GM18858 (cell line): ENCODE results near the gene LRP5.
"Not testable (repeated sequence)": the region's sequence is repeated elsewhere in the genome, so short reads cannot be mapped to it uniquely, and the experiment has no call there.

Experiments
- ATAC-seq: cut with Tn5 transposase; IDR thresholded peaks from one replicate; pipeline ENCODE4 v1.9.1; 2021; ENCODE audit not compliant: unreplicated experiment

The LRP5 gene

GRCh38 chr11:68460741-68461574 is 148.6 kb downstream of the LRP5 start, which contains the start of gene PPP6R3:
TSS of gene PPP6R3 (plus strand) at chr11:68460752. CDS start at chr11:68537665, 76,913 bp downstream.
- ATAC-seq, result peak; percentile 18

GRCh38 chr11:68461575-68461917 is 149.2 kb downstream of the LRP5 start:
- ATAC-seq, result no peak

- no peak for ATAC-seq
Measured at GRCh38 chr11:68463714-68464113, 151.3 kb downstream of the LRP5 start.

GRCh38 chr11:68467201-68467834 is 154.9 kb downstream of the LRP5 start:
- ATAC-seq, result no peak

DNA sequence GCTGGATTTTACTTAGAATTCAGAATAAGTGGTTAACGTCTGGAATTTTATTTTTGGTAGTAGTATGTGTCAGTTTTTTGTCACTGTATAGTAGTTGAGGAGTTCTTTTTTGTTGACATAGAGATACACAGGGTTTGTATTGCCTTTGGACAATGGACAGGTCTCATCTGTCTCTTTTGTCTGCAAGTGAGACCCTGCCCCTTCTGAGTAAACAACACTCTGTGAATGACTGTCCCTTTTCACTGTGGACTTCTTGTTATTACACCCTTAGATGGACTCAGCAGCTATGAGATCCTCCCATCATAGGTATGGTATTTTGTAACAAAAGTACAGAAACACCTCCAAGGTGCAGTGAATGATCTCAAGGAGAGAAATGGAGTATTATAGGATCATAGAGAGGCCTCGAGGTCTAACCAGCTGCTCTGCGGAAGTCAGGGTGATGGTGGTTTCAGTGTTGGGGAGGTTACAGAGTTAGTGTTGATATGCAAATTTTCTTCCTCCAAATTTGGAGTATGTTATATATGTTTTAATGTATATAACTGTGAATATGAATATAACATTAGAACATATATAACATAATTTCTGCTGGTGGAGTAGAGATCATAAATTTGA is 155.9 kb downstream of the LRP5 start:
- no peak for ATAC-seq

DNA sequence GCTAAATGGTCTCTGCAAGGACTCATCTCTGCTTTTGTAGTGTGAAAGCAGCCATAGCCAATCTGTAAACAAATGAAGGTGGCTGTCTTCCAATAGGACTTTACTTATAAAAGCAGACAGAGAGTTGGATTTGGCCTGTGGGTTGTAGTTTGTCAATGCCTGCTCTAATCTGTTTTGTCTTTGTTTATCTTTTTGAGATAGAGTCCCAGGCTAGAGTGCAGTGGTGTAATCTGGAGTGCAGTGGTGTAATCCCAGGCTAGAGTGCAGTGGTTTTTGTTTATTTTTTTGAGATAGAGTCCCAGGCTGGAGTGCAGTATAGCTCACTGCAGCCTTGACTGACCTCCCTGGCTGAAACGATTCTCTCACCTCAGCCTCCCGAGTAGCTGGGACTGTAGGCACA is 156.7 kb downstream of the LRP5 start:
- no peak for ATAC-seq

DNA sequence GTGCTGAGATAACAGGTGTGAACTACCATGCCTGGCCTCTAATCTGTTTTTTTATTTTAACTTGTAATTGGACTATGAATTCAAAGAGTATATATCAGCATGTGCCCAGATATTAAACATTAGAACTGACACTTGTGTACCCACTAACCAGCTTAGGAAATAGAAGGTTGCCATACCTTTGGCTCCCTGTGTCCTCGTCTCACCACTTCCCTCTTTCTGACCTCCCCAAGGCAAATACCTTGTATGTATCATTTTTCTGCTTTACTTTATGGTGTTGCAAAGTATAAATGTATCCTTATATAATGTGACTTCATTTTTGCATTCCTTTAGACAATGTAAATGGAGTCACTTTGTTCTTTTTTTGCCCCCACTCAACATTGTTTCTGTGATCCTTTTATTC is 157.3 kb downstream of the LRP5 start:
- no peak for ATAC-seq

DNA sequence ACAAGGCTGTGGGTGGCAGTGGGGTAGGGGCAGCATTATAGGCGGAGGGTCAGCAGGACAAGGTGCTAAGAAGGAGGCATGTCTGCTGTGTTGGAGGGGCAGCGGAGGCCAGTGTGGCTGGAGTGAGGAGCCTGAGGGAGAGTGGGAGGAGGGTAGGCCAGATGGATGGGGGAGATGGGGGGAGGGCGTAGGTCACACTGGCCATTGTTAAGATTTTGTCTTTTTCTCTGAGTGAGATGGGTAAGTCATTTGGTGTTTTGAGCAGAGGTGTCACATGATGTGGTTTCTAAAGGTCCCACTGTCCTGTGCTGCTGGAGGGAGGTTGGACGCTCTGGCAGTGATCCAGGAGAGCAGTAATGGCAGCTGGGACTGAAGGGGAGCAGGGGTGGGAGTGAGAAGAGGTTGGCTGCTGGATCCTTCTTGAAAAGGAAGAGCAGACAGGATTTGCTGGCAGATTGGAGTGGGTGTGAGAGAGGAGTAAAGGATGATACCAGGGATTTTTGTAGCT is 158.0 kb downstream of the LRP5 start:
- no peak for ATAC-seq

DNA sequence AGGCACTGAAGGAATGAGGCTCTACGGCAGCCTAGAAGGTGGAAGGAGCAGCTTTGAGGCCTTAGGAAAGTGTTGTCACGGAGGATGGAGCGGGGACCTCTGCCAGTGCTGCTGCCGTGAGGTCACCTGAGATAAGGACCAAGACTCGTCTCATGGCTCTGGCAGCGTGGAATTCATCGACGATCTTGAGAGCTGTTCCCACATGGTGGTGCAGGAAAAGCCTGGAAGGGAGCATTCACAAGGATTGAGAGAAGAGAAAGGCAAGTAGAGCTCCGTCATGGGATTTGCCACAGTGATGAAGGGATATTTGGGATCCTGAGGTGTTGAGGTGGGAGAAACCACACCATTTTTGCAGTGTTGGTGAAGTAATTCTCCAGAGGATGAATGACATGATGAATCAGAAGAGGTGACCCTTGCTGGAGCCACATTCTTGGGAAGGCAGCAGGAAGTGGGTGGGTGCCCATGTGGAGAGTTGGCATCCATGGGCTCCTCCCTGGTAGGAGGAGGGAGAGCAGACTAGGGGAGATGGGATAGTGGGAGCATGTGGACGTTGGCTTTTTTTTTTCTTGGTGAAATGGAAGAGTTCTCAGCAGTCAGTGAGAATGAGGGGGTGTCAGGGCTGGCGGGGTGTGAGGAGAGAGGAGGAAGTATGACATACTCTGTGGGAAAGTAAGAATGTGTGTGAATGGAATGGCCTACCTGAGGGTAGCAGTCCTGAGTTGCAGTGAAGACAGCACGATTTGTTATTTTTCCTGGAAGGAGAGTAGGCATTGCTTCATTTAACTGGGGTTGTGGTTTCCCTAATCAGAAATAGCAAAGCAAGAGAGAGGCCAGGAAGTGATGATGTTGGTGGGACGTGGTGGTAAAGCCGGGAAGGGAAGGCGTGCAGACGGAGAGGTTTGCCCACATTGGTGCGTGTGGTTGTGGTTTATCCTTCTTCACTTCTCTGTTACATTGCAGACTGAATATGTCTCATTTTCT is 159.3 kb downstream of the LRP5 start:
- ATAC-seq, result no peak

DNA sequence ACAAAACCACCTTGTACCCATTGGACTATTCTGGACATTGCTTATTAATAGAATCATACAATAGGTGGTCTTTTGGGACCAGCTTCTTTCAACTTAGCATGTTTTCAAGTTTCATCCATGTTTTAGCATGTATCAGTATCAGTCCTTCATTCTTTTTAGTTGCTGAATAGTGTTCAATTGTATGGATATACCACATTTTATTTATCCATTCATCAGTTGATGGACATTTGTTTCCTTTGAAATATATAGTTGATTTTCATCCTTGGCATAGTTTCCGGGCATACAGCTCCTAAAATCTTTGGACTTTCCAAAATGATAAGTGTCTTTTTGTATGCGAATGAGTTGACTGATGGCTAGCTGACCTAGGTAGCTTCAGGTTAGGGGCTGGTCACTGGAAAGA is 160.4 kb downstream of the LRP5 start:
- ATAC-seq, result no peak

DNA sequence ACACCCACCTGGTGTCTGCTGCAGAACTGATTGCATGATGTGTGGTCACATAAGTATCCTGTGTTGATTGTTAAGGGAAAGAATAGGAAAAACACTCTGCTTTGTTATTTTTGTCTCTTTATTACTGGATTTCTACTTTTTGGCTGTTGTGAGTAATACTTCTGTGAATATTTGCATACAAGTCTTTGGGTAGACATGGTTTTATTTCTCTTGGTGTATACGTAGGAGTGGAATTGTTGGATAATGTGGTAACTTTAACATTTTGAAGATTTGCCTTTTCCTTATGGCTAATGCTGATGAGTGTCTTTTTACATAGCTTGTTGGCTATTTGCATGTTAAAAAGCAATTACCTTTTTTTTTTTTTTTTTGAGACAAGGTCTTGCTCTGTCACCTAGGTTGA is 161.3 kb downstream of the LRP5 start:
- no peak for ATAC-seq

- not testable (repeated sequence) for ATAC-seq
Measured at GRCh38 chr11:68475626-68476025, 163.2 kb downstream of the LRP5 start.

DNA sequence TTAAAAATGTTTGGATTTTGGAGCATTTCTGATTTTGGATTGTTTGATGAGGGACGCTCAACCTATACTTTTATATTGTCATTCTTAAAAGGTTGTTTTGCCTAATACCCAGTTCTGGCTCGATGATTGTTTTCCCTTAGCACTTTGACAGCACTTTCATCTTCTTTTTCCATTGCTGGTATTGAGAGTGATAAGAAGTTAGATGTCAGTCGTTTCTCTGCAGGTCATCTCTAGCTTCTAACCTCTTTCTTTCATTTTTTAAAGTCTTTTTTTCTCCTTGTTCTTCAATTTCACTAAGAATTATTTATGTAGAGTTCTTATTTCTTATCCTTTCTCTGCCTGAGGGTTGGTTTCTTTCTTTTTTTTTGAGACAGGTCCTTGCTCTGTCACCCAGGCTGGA is 167.0 kb downstream of the LRP5 start:
- no peak for ATAC-seq

GRCh38 chr11:68480193-68480592 is 167.8 kb downstream of the LRP5 start:
- ATAC-seq, result no peak

DNA sequence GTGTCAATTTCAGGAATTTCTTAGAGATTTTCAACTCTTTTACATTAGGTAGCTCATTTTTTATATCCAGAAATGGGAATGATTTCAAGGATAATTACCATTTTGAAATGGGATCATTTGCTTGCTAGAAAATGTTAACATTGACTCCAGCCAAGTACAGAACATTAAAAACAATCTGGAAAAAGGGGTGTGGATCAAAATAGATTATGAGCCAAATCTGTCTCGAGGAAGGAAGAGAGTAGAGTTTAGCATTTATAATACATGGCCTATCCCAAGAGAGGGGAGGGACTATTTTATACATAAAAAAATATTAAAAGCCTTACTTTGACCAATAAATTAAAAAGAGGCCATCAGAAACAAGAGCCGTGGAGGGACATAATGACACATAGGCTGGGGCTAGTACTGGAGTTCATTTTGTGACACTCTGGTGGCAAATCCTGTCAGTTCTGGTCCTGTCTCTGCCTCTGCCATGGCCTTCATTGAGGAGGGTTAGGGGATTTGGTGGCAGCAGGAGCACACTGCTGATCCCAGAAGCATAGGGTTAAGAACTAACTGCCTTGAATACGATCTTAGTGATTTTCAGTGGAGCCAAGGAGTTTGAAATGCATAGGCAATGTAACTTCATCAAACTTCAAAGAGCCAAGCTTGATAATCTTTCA is 168.6 kb downstream of the LRP5 start:
- no peak for ATAC-seq

DNA sequence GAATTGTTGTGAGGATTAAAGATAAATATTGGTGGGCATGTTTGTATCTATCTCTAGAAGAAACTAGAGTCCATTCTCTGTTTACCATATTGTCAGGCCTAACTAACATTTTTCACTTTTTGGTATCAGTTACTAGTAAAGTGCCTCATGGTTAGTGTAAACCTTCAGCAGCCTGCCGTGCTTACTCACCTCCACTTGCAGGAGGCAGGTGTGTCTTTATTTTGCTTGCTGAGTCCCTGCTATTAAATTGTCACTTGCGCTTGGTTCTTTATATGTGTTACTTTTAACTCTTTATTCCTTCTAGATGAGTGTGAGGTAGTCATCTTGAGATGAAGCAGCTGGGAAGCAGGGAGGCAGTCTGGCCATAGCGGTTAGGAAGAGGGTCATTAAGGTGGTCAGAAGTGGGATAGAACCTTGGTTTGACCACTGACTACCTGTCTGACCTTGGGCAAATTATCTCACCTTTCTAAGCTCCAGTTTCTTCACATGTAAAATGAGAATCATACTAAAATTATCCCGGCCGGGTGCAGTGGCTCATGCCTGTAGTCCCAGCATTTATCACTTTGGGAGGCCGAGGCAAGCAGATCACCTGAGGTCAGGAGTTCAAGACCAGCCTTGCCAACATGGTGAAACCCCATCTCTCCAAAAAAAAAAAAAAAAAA is 169.3 kb downstream of the LRP5 start:
- ATAC-seq, result no peak

DNA sequence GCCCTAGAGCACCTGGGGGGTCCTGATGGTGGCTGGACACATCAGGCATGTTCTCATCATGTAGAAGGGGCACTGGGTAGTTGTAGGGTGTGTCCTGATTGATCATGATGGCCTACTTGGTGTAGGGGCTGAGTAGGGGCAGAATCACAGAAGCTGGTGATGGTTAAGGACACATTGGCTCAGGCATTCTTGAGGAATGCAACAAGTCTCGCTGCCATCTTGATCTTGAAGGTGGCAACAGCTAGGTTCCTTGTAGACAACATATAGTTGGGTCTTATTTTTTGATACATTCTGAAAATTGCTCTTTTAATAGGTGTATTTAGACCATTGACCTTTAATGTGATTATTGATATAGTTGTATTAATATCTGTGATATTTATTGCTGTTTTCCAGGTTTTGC is 176.2 kb downstream of the LRP5 start:
- ATAC-seq, result no peak

DNA sequence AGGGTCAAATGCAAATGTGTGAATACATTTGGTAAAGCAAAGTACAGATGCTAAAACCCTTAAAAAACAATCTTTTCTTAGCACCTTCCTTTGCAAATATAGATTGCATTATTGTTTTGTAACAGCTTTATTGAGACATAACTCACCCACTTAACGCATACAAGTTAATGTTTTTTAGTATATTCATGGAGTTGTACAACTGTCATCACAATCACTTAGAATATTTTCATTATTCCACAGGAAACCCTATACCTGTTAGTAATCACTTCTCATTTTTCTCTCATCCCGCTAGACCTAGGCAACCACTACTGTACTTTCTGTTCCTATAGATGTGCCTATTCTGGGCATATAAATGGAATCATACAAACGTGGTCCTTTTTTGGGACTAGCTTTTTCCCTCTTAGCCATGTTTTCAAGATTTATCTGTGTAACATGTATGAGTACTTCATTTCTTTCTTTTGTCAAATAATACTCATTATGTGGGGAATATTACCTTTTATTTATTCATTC is 182.9 kb downstream of the LRP5 start:
- no peak for ATAC-seq

GRCh38 chr11:68495872-68496271 is 183.5 kb downstream of the LRP5 start:
- ATAC-seq, result no peak

DNA sequence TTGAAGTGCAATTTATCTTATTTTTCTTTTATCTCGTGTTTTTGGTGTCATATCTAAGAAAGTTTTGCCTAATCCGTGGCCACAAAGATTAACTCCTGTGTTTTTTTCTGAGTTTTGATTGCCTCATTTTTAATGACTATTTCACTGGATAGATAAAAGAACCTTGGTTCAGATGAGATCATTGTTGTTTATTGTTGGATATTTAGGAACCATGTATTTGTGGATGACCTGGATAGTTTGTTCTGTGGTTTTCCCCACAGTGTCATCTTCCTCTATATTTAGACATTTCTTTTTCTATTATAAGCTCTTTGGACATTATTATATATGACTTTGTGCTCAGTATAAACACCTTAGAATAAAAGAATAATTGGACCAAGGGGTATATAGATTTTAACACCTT is 185.4 kb downstream of the LRP5 start:
- no peak for ATAC-seq
